ENCODE measurements around the gene NGLY1.

NGLY1 gene, protein sequence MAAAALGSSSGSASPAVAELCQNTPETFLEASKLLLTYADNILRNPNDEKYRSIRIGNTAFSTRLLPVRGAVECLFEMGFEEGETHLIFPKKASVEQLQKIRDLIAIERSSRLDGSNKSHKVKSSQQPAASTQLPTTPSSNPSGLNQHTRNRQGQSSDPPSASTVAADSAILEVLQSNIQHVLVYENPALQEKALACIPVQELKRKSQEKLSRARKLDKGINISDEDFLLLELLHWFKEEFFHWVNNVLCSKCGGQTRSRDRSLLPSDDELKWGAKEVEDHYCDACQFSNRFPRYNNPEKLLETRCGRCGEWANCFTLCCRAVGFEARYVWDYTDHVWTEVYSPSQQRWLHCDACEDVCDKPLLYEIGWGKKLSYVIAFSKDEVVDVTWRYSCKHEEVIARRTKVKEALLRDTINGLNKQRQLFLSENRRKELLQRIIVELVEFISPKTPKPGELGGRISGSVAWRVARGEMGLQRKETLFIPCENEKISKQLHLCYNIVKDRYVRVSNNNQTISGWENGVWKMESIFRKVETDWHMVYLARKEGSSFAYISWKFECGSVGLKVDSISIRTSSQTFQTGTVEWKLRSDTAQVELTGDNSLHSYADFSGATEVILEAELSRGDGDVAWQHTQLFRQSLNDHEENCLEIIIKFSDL

DNA sequence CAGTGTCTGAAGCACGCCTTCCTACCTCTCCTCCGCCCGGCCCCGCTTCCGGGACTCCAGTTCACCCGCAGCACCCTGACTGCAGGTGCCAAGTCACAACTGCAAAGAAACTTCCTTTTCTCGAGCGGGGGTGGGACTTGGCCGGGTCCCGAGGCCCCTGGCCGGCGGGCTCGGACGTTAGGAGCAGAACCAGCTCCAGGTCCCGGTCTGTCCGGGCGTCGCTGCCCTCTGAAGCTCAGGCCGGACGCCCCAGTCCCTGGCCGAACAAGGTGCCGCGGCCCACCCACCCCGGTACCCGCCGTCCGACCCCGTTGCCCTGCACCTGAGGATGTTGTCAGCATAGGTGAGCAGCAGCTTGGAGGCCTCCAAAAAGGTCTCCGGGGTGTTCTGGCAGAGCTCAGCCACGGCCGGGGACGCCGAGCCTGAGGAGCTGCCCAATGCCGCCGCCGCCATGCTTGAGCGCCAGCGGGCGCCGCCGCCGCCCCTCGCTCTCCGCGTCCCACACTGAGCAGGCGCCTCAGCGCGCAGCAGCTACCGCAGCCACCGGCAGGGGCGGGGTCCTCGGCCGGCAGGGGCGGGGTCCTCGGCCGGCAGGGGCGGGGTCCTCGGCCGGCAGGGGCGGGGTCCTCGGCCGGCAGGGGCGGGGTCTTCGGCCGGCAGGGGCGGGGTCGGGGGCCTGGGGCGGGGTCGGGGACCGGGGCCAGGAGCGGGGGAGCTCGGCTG, at the start of gene NGLY1:
TSS of gene NGLY1 (minus strand) at position 506 of the 723 bp plus-strand sequence. CDS start at position 453, 53 bp downstream.
- DNase-seq (ENCODE audit: low read depth): peak; percentile 55
- in situ Hi-C loops (cut with HindIII; ENCODE audit: low sequenced_read_pairs): no loop called here
- H3K4me3 ChIP-seq (ENCODE audit: low read depth, low read length): peak within 1 kb of the TSS; percentile 72
- TF ChIP-seq, protein P1, sequence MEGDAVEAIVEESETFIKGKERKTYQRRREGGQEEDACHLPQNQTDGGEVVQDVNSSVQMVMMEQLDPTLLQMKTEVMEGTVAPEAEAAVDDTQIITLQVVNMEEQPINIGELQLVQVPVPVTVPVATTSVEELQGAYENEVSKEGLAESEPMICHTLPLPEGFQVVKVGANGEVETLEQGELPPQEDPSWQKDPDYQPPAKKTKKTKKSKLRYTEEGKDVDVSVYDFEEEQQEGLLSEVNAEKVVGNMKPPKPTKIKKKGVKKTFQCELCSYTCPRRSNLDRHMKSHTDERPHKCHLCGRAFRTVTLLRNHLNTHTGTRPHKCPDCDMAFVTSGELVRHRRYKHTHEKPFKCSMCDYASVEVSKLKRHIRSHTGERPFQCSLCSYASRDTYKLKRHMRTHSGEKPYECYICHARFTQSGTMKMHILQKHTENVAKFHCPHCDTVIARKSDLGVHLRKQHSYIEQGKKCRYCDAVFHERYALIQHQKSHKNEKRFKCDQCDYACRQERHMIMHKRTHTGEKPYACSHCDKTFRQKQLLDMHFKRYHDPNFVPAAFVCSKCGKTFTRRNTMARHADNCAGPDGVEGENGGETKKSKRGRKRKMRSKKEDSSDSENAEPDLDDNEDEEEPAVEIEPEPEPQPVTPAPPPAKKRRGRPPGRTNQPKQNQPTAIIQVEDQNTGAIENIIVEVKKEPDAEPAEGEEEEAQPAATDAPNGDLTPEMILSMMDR (IDR thresholded peaks at IDR 0.05; ENCODE audit: low read depth, low read length, missing control alignments): no peak

DNA sequence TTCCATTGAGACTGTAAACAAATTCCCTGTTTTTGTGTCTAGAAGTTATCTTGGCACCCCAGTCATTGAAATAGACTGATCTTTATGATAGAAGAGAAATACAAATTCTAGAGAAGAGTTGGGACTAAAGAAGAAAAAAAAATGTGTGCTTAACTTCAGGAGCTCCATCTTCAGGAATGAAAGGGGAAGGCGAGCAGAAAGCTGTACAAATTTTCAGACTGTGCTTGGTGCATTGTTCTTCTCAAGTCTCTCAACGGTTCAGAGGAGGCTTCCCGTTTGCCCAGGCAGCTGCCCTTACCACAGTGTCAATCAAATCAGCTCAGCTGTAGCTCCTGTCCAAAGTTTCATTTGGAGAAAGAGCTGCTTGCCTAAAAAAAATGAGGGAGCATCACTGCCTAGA, 48.3 kb upstream of the NGLY1 start:
- in situ Hi-C loops (cut with HindIII; ENCODE audit: low sequenced_read_pairs): no loop called here
- peak; percentile 28 for DNase-seq (ENCODE audit: low read depth)
- TF ChIP-seq, protein P1 (IDR thresholded peaks at IDR 0.05; ENCODE audit: low read depth, low read length, missing control alignments): peak; percentile 61
- no peak overlapping the region for H3K4me3 ChIP-seq (ENCODE audit: low read depth, low read length)

DNA sequence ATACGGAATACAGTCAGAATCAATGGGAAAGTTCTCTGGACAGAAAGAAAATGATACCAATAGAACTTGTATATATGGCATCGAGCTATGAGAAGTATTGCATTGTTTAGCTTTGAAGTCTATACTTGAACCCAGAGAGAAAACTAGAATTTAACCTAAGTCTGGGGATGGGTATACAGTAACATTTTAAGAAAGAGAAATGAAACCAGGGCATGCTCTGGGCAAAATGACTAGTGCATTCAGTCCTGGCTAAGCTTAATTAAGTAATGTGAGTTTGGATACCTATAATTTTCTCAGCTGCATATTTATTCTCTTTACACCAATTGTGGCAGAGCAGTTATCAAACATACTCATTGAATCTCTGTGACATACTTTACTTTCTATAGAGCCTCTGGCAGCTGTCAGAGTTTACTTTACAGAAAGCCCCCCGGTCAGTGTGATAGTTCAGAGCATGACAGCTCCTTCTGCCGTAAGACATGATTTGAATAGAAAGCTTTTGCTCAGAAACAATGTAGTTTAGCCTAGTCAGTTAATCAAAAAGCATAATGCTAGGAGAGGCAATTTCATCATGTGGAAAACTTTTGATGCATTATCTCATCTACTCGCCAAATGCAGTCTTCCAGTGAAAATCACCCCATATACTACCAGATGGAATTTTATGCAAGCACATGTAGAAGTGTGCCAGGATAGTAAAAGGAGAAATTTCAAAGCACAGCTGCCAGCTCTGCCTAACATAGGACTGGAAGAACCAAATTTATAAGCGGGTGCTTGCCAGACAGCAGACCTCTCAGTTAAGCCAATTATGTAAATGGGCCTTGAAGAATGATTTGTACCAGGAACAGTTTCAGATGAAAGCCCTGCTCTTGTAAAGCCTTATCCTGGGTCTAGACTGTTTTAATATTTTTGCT, 47.4 kb upstream of the NGLY1 start:
- in situ Hi-C loops (cut with HindIII; ENCODE audit: low sequenced_read_pairs): no loop called here

DNA sequence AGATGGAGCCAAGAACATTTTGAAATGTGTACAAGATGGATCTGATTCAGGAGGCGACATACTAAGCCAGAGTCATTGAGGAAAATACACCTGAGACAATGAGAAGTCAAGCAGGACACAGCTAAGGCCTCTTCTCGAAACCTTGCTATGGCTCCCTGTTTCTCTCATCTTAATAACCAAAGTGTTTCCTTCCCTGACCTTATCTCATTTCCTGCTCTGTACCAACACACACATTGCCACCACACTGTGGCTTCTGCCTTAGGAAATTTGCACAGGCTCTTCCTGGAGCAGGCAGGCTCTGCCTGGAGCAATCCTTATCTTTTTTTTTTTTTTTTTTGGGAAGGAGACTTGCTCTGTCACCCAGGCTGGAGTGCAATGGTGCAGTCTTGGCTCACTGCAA, 43.3 kb upstream of the NGLY1 start:
- in situ Hi-C loops (cut with HindIII; ENCODE audit: low sequenced_read_pairs): no loop called here
- TF ChIP-seq, protein P1 (IDR thresholded peaks at IDR 0.05; ENCODE audit: low read depth, low read length, missing control alignments): no peak
- no peak for DNase-seq (ENCODE audit: low read depth)
- H3K4me3 ChIP-seq (ENCODE audit: low read depth, low read length): no peak overlapping the region

More for the DNA sequence above, 47.4 kb upstream of the NGLY1 start:
- H3K4me3 ChIP-seq (ENCODE audit: low read depth, low read length): no peak overlapping the region
- DNase-seq (ENCODE audit: low read depth): no peak
- TF ChIP-seq, protein P1 (IDR thresholded peaks at IDR 0.05; ENCODE audit: low read depth, low read length, missing control alignments): no peak

DNA sequence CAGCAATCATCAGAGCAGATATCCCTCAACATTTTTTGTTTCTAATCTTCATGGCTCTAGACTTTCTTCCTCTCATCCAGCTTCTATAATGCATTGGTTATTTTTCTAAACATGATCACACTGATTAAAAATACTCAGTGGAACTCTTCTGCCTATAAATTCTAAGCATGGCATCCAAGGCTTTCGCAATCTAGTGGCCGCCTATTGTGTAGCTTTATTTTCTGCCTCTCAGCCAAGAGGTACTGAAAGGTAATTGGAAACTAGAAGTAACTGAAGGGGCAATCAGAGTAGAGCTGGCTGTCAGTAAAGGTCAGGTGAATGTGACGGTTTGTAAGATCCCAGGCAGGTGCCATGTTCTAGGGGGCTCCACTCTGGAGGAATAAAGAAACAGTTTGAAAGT, 40.1 kb upstream of the NGLY1 start:
- in situ Hi-C loops (cut with HindIII; ENCODE audit: low sequenced_read_pairs): no loop called here
- H3K4me3 ChIP-seq (ENCODE audit: low read depth, low read length): no peak overlapping the region
- DNase-seq (ENCODE audit: low read depth): no peak
- TF ChIP-seq, protein P1 (IDR thresholded peaks at IDR 0.05; ENCODE audit: low read depth, low read length, missing control alignments): no peak
